ENCODE results near the gene RFX6. TPM values are rescaled to one million over a fixed set of nuclear protein-coding genes. Genes with fewer than 3 reads are reported as not detected.

The RFX6 gene
- total RNA-seq, 1 experiment from 2014 or later = not detected

GRCh38 chr6:116954938-116955337 lies 77.9 kb downstream of the RFX6 start:
- intact Hi-C loops (cut with micrococcal nuclease) = no loop called here
- DNase-seq (ENCODE audit: low read depth, low spot score) = no peak
- Histone ChIP-seq H3K4me3 (replicated peaks in 1 of 2; ENCODE audit: low read depth in 1 of 2, low read length in 2 of 2) (no peak overlapping the region), H3K27ac (ENCODE audit: low read depth, low read length) (no peak overlapping the region), H4K20me1 (ENCODE audit: insufficient read depth) (no peaks in the 10 kb centered on the region), H3K9me2 (ENCODE audit: insufficient read depth) (no peaks in the 10 kb centered on the region), H3K79me2 (ENCODE audit: insufficient read depth, low read length) (no peaks in the 10 kb centered on the region), H2AFZ (ENCODE audit: low read depth, low read length, poor library complexity, severe bottlenecking) (no peak overlapping the region), H3K9me3 (ENCODE audit: control insufficient read depth in 1 of 2, insufficient read depth in 1 of 2, low read depth in 1 of 2, low read length in 2 of 2) (no peaks in the 10 kb centered on the region), H3K36me3 (ENCODE audit: control insufficient read depth in 1 of 2, insufficient read depth in 2 of 2, low read length in 2 of 2) (no peaks in the 10 kb centered on the region), H3K9ac (ENCODE audit: low read length) (no peak overlapping the region), H3K4me1 (ENCODE audit: control insufficient read depth in 1 of 2, insufficient read depth in 2 of 2, low read length in 2 of 2) (no peaks in the 10 kb centered on the region), H3K27me3 (ENCODE audit: insufficient read depth, low read length) (no peaks in the 10 kb centered on the region), H3K4me2 (ENCODE audit: low read length) (no peak overlapping the region)
- no peak for ATAC-seq
- TF ChIP-seq CTCF (IDR thresholded peaks at IDR 0.05 in 2 of 3, conservative IDR thresholded peaks at IDR 0.05 in 1 of 3; ENCODE audit: borderline replicate concordance in 1 of 3, insufficient read depth in 1 of 3, low read depth in 2 of 3, low read length in 2 of 3) (no peak), ATF3 (IDR thresholded peaks at IDR 0.05) (no peak), TCF7L2 (IDR thresholded peaks at IDR 0.05; ENCODE audit: borderline replicate concordance, extremely low read depth, insufficient read depth, insufficient read length) (no peak), FOSL1 (IDR thresholded peaks at IDR 0.05; ENCODE audit: low read depth) (no peak), YY1 (IDR thresholded peaks at IDR 0.05; ENCODE audit: extremely low read depth, insufficient replicate concordance, low read depth, low read length) (no peak), ZFX (IDR thresholded peaks at IDR 0.05) (no peak), SRF (IDR thresholded peaks at IDR 0.05; ENCODE audit: low read depth) (no peak), ZNF274 (IDR thresholded peaks at IDR 0.05; ENCODE audit: low read depth, low read length) (no peak), MAX (IDR thresholded peaks at IDR 0.05) (no peak), SIN3A (IDR thresholded peaks at IDR 0.05; ENCODE audit: low read depth) (no peak), POLR2AphosphoS5 (IDR thresholded peaks at IDR 0.05; ENCODE audit: low read depth, low read length) (no peak), EZH2phosphoT487 (IDR thresholded peaks at IDR 0.05; ENCODE audit: borderline replicate concordance) (no peak), REST (IDR thresholded peaks at IDR 0.05; ENCODE audit: low read depth) (no peak), JUND (IDR thresholded peaks at IDR 0.05) (no peak), EGR1 (IDR thresholded peaks at IDR 0.05; ENCODE audit: low read depth) (no peak), ZBTB33 (IDR thresholded peaks at IDR 0.05; ENCODE audit: extremely low read depth, insufficient replicate concordance, low read length) (no peak), CEBPB (IDR thresholded peaks at IDR 0.05; ENCODE audit: low read depth) (no peak), EZH2 (IDR thresholded peaks at IDR 0.05) (no peak), POLR2A (IDR thresholded peaks at IDR 0.05; ENCODE audit: borderline replicate concordance, extremely low read depth, insufficient read depth, insufficient read length) (no peak), ELF1 (IDR thresholded peaks at IDR 0.05; ENCODE audit: borderline replicate concordance, low read depth) (no peak)
- RAD21 ChIA-PET (ENCODE audit: low non-redundant PET in 1 of 2, low total read pairs in 2 of 2, uncharacterized antibody in 2 of 2, unreplicated experiment in 2 of 2) = no interaction called here
- no TSS peak for BruUV-seq (replicated peaks)
- POLR2A ChIA-PET = no interaction called here
- CTCF ChIA-PET = no interaction called here

Data from HCT116 (cell line).